Activated T-helper 2 cell treated with anti-CD3 and anti-CD28 coated beads, Interferon-gamma antibody, Interleukin-2, Interleukin-4, amounts not matched to agents 10 μg/mL and 5 μg/mL and 100 μg/mL, durations not matched to agents 14 hours and 24 hours and 36 hours (primary cell): ENCODE data around the gene MRPL32. TPM values are rescaled to one million over a fixed set of nuclear protein-coding genes. Genes with fewer than 3 reads are reported as not detected.

ENCODE experiments used
- DNase-seq: peaks from one replicate; pipeline ENCODE4 v3.0.0; 2021; ENCODE audit warnings: low spot score
- H3K27ac Mint-ChIP-seq: one replicate; pipeline ENCODE4 v1.8.0; 2021; ENCODE audit warnings: mixed read lengths
- H3K27me3 Mint-ChIP-seq: one replicate; pipeline ENCODE4 v1.8.0; 2021; ENCODE audit warnings: low read depth, mixed read lengths
- H3K36me3 Mint-ChIP-seq: one replicate; pipeline ENCODE4 v1.8.0; 2021; ENCODE audit warnings: low read depth, mixed read lengths
- H3K4me1 Mint-ChIP-seq: one replicate; pipeline ENCODE4 v1.8.0; 2021; ENCODE audit warnings: low read depth, mixed read lengths
- H3K4me3 Mint-ChIP-seq: one replicate; pipeline ENCODE4 v1.8.0; 2021; ENCODE audit warnings: low read depth, mild to moderate bottlenecking, moderate library complexity, mixed read lengths
- H3K9me3 Mint-ChIP-seq: one replicate; pipeline ENCODE4 v1.8.0; 2021; ENCODE audit warnings: mixed read lengths
- intact Hi-C: fragments of 100-400 bp; cut with micrococcal nuclease; formaldehyde crosslinking; loops from one replicate; pipeline ENCODE4 v1.15.1; 2023
- total RNA-seq: library from RNA; stranded (reverse); gene quantifications from 2 replicates; pipeline ENCODE4 v1.2.3, GENCODE V29; 2022

Gene MRPL32
- total RNA-seq, 1 donor from 2014 or later: 70.0 TPM

- Mint-ChIP-seq H3K36me3 (no peaks in the 10 kb centered on the region), H3K4me1 (no peaks in the 10 kb centered on the region), H3K27ac (no peak overlapping the region), H3K4me3 (no peak overlapping the region), H3K27me3 (peaks cover 7% of the 10 kb centered on the region), H3K9me3 (peaks cover 8% of the 10 kb centered on the region)
- intact Hi-C loops: no loop called here
- no peak for DNase-seq
Observed at GRCh38 chr7:42981601-42982000, 49.4 kb downstream of the MRPL32 start.

DNA sequence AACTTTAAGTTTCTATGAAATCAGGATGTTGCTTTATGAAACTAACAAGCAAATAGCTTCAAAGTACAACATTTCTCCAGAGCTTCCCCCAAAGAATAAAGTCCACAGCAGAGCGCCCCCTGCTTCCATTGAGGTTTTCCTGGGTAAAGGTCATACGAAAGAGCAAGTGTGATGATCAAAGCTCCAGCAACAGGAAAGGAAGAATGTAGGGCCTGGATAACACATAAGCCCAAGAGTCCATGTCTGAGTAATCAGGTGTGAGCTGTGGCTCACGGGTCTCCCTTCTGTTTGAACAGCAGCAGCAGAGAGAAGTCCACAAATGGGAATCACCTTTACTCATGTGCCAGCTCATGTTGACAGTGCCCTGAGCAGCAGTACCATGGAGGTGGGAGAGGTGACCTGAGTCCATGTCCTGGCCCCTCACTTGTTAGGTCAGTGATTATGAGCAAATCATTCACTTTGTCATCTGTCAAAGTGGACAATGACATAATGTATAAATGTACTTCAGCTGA is 50.5 kb downstream of the MRPL32 start:
- Mint-ChIP-seq H3K4me1 (no peaks in the 10 kb centered on the region), H3K36me3 (no peaks in the 10 kb centered on the region), H3K27me3 (peaks cover 5% of the 10 kb centered on the region), H3K27ac (no peak overlapping the region), H3K4me3 (no peak overlapping the region), H3K9me3 (peaks cover 8% of the 10 kb centered on the region)
- intact Hi-C loops: no loop called here
- DNase-seq: no peak

DNA sequence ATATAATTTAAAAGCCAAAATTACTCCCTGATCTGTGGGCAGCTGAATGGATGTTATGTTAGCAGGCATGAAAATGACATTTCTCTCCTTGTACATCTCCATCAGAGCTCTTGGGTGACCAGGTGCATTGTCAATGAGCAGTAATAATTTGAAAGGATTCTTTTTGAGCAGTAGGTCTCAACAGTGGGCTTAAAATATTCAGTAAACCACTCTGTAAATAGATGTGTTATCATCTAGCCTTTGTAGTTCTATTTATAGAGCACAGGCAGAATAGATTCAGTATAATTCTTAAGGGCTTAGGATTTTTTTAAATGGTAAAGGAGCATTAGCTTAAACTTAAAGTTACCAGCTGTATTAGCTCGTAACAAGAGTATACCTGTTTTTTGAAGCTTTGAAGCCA is 52.0 kb downstream of the MRPL32 start:
- Mint-ChIP-seq H3K4me3 (no peak overlapping the region), H3K27me3 (peaks cover 7% of the 10 kb centered on the region), H3K4me1 (no peaks in the 10 kb centered on the region), H3K9me3 (peaks cover 8% of the 10 kb centered on the region), H3K36me3 (no peaks in the 10 kb centered on the region), H3K27ac (no peak overlapping the region)
- intact Hi-C loops: no loop called here
- DNase-seq: no peak

DNA sequence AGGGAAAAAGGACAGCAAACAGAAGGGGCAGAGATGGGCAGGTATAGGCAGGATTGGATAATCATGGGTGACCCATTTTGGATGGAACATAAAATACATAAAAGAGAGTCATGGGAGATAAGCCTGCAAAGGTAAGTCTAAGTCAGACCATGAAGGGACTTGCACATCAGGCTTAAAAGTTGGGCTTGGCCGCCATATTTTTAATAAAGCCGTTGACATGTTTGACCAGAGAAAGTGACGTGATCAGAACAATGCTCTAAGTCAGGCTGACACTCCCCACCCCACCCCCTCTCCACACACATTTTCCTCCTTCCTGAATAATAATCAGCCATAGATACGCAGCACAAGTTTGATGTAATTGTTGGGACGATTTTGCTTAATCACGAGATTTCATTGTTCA is 54.0 kb downstream of the MRPL32 start:
- Mint-ChIP-seq H3K27ac (no peak overlapping the region), H3K27me3 (peaks cover 9% of the 10 kb centered on the region), H3K36me3 (no peaks in the 10 kb centered on the region), H3K9me3 (peaks cover 8% of the 10 kb centered on the region), H3K4me3 (no peak overlapping the region), H3K4me1 (no peaks in the 10 kb centered on the region)
- intact Hi-C loops: no loop called here
- no peak for DNase-seq

- peaks cover 8% of the 10 kb centered on the region for H3K9me3 Mint-ChIP-seq
- H3K27ac Mint-ChIP-seq: no peak overlapping the region
- no peaks in the 10 kb centered on the region for H3K36me3 Mint-ChIP-seq
- no peak for DNase-seq
- intact Hi-C loops: no loop called here
- H3K4me3 Mint-ChIP-seq: no peak overlapping the region
- no peaks in the 10 kb centered on the region for H3K4me1 Mint-ChIP-seq
- H3K27me3 Mint-ChIP-seq: peaks cover 12% of the 10 kb centered on the region
Observed at GRCh38 chr7:42986781-42987248, 54.6 kb downstream of the MRPL32 start.

Other genes starting within 250 kb of the MRPL32 start
- 4.4 TPM in 2 replicates for gene C7orf25, start 20.3 kb upstream of the MRPL32 start, total RNA-seq
- 204 and 218 TPM in 2 replicates for gene PSMA2, start 202 bp upstream of the MRPL32 start, total RNA-seq
- not detected in 2 replicates for gene HECW1, start 180.3 kb downstream of the MRPL32 start, total RNA-seq